Measurements from ENCODE around the gene ZNF557. TPM values are rescaled to one million over a fixed set of nuclear protein-coding genes. Genes with fewer than 3 reads are reported as not detected.

ZNF557 gene
- total and polyA plus RNA-seq, 9 donors, result 3.4 to 12.0 (median 4.6) TPM

GRCh38 chr19:7120499-7120898, 51.0 kb downstream of the ZNF557 start:
- H3K4me1 ChIP-seq (ENCODE audit: control insufficient read depth, insufficient read depth, low read length), result no peaks in the 10 kb centered on the region
- no peak overlapping the region for H3K27ac ChIP-seq (ENCODE audit: low read length)
- H3K4me3 ChIP-seq (ENCODE audit: low read length), result no peak overlapping the region
- peaks cover 57% of the 10 kb centered on the region for H3K36me3 ChIP-seq (ENCODE audit: control insufficient read depth, insufficient read depth, low read length)
- H3K27me3 ChIP-seq (ENCODE audit: control insufficient read depth, insufficient read depth, low read length), result no peaks in the 10 kb centered on the region
- H3K9me3 ChIP-seq (replicated peaks; ENCODE audit: control insufficient read depth, low read depth, low read length), result peaks cover 2% of the 10 kb centered on the region
- WGBS (ENCODE audit: insufficient coverage), result 94% methylated on average over 7 of the region's 10 CpGs
- no peak for DNase-seq

GRCh38 chr19:7122701-7123100, 53.2 kb downstream of the ZNF557 start:
- Histone ChIP-seq H3K36me3 (ENCODE audit: control insufficient read depth, insufficient read depth, low read length) (peaks cover 61% of the 10 kb centered on the region), H3K27me3 (ENCODE audit: control insufficient read depth, insufficient read depth, low read length) (no peaks in the 10 kb centered on the region), H3K9me3 (replicated peaks; ENCODE audit: control insufficient read depth, low read depth, low read length) (peaks cover 15% of the 10 kb centered on the region), H3K4me1 (ENCODE audit: control insufficient read depth, insufficient read depth, low read length) (no peaks in the 10 kb centered on the region), H3K4me3 (ENCODE audit: low read length) (no peak overlapping the region), H3K27ac (ENCODE audit: low read length) (no peak overlapping the region)
- DNase-seq, result no peak
- WGBS (ENCODE audit: insufficient coverage), result 98% methylated on average over 16 of the region's 16 CpGs

GRCh38 chr19:7124782-7125181, 55.3 kb downstream of the ZNF557 start:
- Histone ChIP-seq H3K4me3 (ENCODE audit: low read length) (no peak overlapping the region), H3K9me3 (replicated peaks; ENCODE audit: control insufficient read depth, low read depth, low read length) (peaks cover 15% of the 10 kb centered on the region), H3K4me1 (ENCODE audit: control insufficient read depth, insufficient read depth, low read length) (no peaks in the 10 kb centered on the region), H3K36me3 (ENCODE audit: control insufficient read depth, insufficient read depth, low read length) (peaks cover 59% of the 10 kb centered on the region), H3K27me3 (ENCODE audit: control insufficient read depth, insufficient read depth, low read length) (no peaks in the 10 kb centered on the region), H3K27ac (ENCODE audit: low read length) (no peak overlapping the region)
- WGBS (ENCODE audit: insufficient coverage), result 33% methylated on average over 2 of the region's 3 CpGs
- no peak for DNase-seq

- Histone ChIP-seq H3K27ac (ENCODE audit: low read length) (no peak overlapping the region), H3K4me1 (ENCODE audit: control insufficient read depth, insufficient read depth, low read length) (no peaks in the 10 kb centered on the region), H3K9me3 (replicated peaks; ENCODE audit: control insufficient read depth, low read depth, low read length) (peaks cover 15% of the 10 kb centered on the region), H3K27me3 (ENCODE audit: control insufficient read depth, insufficient read depth, low read length) (no peaks in the 10 kb centered on the region), H3K4me3 (ENCODE audit: low read length) (no peak overlapping the region), H3K36me3 (ENCODE audit: control insufficient read depth, insufficient read depth, low read length) (peaks cover 59% of the 10 kb centered on the region)
- no peak for DNase-seq
- WGBS (ENCODE audit: insufficient coverage), result 95% methylated on average over 16 of the region's 16 CpGs
Measured at GRCh38 chr19:7125221-7125620, 55.7 kb downstream of the ZNF557 start.

- H3K4me1 ChIP-seq (ENCODE audit: control insufficient read depth, insufficient read depth, low read length), result no peaks in the 10 kb centered on the region
- H3K27me3 ChIP-seq (ENCODE audit: control insufficient read depth, insufficient read depth, low read length), result no peaks in the 10 kb centered on the region
- DNase-seq, result no peak
- peaks cover 15% of the 10 kb centered on the region for H3K9me3 ChIP-seq (replicated peaks; ENCODE audit: control insufficient read depth, low read depth, low read length)
- peaks cover 55% of the 10 kb centered on the region for H3K36me3 ChIP-seq (ENCODE audit: control insufficient read depth, insufficient read depth, low read length)
- WGBS (ENCODE audit: insufficient coverage), result 100% methylated on average over 3 of the region's 3 CpGs
- no peak overlapping the region for H3K27ac ChIP-seq (ENCODE audit: low read length)
- no peak overlapping the region for H3K4me3 ChIP-seq (ENCODE audit: low read length)
Measured at GRCh38 chr19:7126132-7126531, 56.6 kb downstream of the ZNF557 start.

- 100% methylated on average over 1 of the region's 1 CpG for WGBS (ENCODE audit: insufficient coverage)
- H3K27ac ChIP-seq (ENCODE audit: low read length), result no peak overlapping the region
- DNase-seq, result no peak
- peaks cover 43% of the 10 kb centered on the region for H3K36me3 ChIP-seq (ENCODE audit: control insufficient read depth, insufficient read depth, low read length)
- H3K4me1 ChIP-seq (ENCODE audit: control insufficient read depth, insufficient read depth, low read length), result no peaks in the 10 kb centered on the region
- H3K4me3 ChIP-seq (ENCODE audit: low read length), result no peak overlapping the region
- no peaks in the 10 kb centered on the region for H3K27me3 ChIP-seq (ENCODE audit: control insufficient read depth, insufficient read depth, low read length)
- peaks cover 15% of the 10 kb centered on the region for H3K9me3 ChIP-seq (replicated peaks; ENCODE audit: control insufficient read depth, low read depth, low read length)
Measured at GRCh38 chr19:7130043-7130442, 60.5 kb downstream of the ZNF557 start.

- WGBS (ENCODE audit: insufficient coverage), result 91% methylated on average over 16 of the region's 16 CpGs
Measured at GRCh38 chr19:7132054-7132453, 62.6 kb downstream of the ZNF557 start.

GRCh38 chr19:7137120-7137519, 67.6 kb downstream of the ZNF557 start:
- DNase-seq, result no peak
- H3K4me3 ChIP-seq (ENCODE audit: low read length), result no peak overlapping the region
- 71% methylated on average over 2 of the region's 2 CpGs for WGBS (ENCODE audit: insufficient coverage)
- peaks cover 37% of the 10 kb centered on the region for H3K36me3 ChIP-seq (ENCODE audit: control insufficient read depth, insufficient read depth, low read length)
- H3K27me3 ChIP-seq (ENCODE audit: control insufficient read depth, insufficient read depth, low read length), result no peaks in the 10 kb centered on the region
- no peaks in the 10 kb centered on the region for H3K4me1 ChIP-seq (ENCODE audit: control insufficient read depth, insufficient read depth, low read length)
- H3K27ac ChIP-seq (ENCODE audit: low read length), result no peak overlapping the region
- H3K9me3 ChIP-seq (replicated peaks; ENCODE audit: control insufficient read depth, low read depth, low read length), result peaks cover 2% of the 10 kb centered on the region

More at GRCh38 chr19:7132054-7132453, 62.6 kb downstream of the ZNF557 start:
- Histone ChIP-seq H3K9me3 (replicated peaks; ENCODE audit: control insufficient read depth, low read depth, low read length) (no peaks in the 10 kb centered on the region), H3K4me3 (ENCODE audit: low read length) (no peak overlapping the region), H3K4me1 (ENCODE audit: control insufficient read depth, insufficient read depth, low read length) (no peaks in the 10 kb centered on the region), H3K27ac (ENCODE audit: low read length) (no peak overlapping the region), H3K36me3 (ENCODE audit: control insufficient read depth, insufficient read depth, low read length) (peaks cover 31% of the 10 kb centered on the region), H3K27me3 (ENCODE audit: control insufficient read depth, insufficient read depth, low read length) (no peaks in the 10 kb centered on the region)
- no peak for DNase-seq

Other genes with a start within 250 kb of the ZNF557 start
- gene ADGRE1, start 182.1 kb upstream of the ZNF557 start, total RNA-seq, result 0.04 TPM
- gene ADGRE1, start 182.1 kb upstream of the ZNF557 start, polyA plus RNA-seq (ENCODE audit: insufficient read depth in 1 of 8, insufficient read length in 8 of 8, low replicate concordance in 1 of 8), result under 1 TPM in 7 of 8 donors, not detected in 1; 0.05 to 0.28 (median 0.16) TPM
- not detected for gene MBD3L2B, start 48.3 kb upstream of the ZNF557 start, total RNA-seq
- gene MBD3L2B, start 48.3 kb upstream of the ZNF557 start, polyA plus RNA-seq (ENCODE audit: insufficient read depth in 1 of 8, insufficient read length in 8 of 8, low replicate concordance in 1 of 8), result not detected
- not detected for gene MBD3L5, start 39.1 kb upstream of the ZNF557 start, total RNA-seq
- not detected for gene MBD3L5, start 39.1 kb upstream of the ZNF557 start, polyA plus RNA-seq (ENCODE audit: insufficient read depth in 1 of 8, insufficient read length in 8 of 8, low replicate concordance in 1 of 8)
- gene MBD3L4, start 29.5 kb upstream of the ZNF557 start, total RNA-seq, result not detected
- not detected for gene MBD3L4, start 29.5 kb upstream of the ZNF557 start, polyA plus RNA-seq (ENCODE audit: insufficient read depth in 1 of 8, insufficient read length in 8 of 8, low replicate concordance in 1 of 8)
- gene MBD3L2, start 20.4 kb upstream of the ZNF557 start, total RNA-seq, result not detected
- gene MBD3L2, start 20.4 kb upstream of the ZNF557 start, polyA plus RNA-seq (ENCODE audit: insufficient read depth in 1 of 8, insufficient read length in 8 of 8, low replicate concordance in 1 of 8), result not detected
- not detected for gene MBD3L3, start 11.0 kb upstream of the ZNF557 start, total RNA-seq
- not detected for gene MBD3L3, start 11.0 kb upstream of the ZNF557 start, polyA plus RNA-seq (ENCODE audit: insufficient read depth in 1 of 8, insufficient read length in 8 of 8, low replicate concordance in 1 of 8)
- gene INSR, start 224.7 kb downstream of the ZNF557 start, total RNA-seq, result 17.9 TPM
- 10 to 100 TPM in 7 of 8 donors, 1 to 10 TPM in 1; 7.9 to 16.9 (median 13.3) TPM for gene INSR, start 224.7 kb downstream of the ZNF557 start, polyA plus RNA-seq (ENCODE audit: insufficient read depth in 1 of 8, insufficient read length in 8 of 8, low replicate concordance in 1 of 8)

All from muscle of leg (tissue), 11 donors.